Kidney glomerular epithelial cell (primary cell): Measurements from ENCODE around the gene MCM9.
"Not testable (repeated sequence)": the region's sequence is repeated elsewhere in the genome, so short reads cannot be mapped to it uniquely, and the experiment has no call there.

Source experiments
- DNase-seq: peaks from one replicate; lab custom pipeline; 2025; lab: John Stamatoyannopoulos, UW

MCM9 gene

DNA sequence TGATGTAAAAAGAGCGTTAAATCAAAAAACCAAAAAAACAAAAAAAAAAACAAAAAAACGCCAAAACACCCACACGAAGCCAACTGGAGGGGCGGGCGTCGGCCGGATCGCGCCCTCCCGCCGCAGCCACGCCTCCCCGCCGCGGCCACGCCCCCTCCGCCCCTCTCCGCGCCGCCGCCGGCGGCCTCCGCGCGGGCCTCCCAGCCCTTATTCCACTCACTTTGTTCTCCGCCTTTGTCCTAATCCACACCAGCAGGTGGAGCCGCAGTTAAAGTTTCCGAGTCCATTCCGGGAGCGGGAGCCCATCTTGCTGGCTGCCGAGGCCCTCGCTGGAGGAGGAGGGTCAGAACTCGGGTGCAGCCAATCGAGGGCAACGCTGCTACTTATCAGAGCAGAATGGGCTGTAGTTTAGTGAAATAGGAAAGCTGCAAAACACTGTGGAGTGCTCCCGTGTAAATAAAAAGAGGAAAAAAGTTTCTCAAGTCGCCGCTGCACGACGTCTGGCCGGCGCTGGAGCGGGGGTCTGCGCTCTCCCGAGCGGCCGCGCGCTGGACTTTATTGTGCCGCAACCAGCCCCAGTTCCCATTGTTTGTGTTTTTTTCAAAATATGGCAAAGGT, 41.0 kb downstream of the MCM9 start, which contains the start of gene ASF1A:
TSS of gene ASF1A (plus strand) at position 346 of the 618 bp plus-strand sequence. CDS start at position 608, 262 bp downstream.
- DNase-seq = peak; percentile 97

DNA sequence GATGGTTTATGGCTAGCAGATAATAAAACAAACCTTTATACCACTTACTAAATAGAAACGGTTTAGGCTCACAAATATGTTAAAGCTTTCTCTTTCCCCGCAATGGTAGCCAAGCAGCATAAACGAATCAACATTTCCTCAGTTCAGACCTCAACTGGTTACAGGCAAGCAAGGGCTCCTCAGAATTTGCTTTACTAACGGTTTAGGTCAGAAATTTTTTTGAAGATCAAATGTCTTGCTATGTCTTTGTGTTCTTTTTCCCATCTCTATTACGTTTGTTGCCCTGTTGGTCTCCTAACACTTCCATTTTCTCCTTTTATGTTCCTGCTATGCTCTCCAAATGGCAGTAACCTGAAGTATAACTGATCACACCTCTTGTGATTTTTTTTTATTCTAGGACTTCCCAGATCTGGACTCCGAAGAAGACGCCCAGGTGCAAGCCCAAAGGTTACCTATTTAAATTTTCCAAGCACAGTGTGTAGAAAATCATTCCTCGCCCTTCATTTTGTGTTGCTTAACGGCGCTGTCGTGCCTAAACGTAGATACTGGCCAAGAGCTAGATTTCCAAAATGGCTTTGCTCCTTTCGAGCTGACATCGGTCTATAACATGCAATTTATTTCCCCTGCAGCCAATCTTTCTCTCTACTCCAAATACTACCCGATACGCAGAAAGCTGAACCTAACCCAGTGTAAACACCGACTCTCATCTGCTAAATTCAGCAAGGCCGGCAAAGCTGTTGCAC, 41.7 kb downstream of the MCM9 start:
- peak; percentile 83 for DNase-seq

DNA sequence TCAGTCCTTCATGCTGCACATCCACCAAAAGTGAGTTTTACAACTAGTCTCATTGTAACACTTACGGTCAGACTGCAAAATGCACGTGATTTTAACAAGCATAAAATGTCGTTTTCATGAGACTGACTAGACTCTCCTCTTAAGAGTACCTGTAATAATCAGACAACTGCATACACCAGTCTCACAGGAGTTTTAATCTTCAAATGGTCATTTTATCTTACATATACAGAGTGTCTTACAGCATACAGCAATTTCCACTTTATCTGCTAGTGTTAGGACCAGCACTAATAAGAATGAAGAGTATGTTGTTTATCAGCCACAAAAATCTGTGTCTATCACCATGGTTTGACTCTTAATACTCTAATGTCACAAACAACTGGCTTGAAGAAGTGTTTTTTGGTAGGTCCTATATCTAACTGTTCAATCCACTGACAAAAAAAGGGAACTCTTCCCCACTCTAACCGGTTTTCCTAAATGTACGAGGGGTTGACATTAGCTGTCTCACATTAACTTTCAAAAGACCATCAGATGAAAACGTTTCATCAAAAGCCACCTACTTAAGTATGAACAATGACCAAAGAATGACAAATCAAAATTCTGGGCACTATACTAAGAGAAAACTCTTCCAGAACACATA, 42.5 kb downstream of the MCM9 start:
- peak; percentile 45 for DNase-seq

DNA sequence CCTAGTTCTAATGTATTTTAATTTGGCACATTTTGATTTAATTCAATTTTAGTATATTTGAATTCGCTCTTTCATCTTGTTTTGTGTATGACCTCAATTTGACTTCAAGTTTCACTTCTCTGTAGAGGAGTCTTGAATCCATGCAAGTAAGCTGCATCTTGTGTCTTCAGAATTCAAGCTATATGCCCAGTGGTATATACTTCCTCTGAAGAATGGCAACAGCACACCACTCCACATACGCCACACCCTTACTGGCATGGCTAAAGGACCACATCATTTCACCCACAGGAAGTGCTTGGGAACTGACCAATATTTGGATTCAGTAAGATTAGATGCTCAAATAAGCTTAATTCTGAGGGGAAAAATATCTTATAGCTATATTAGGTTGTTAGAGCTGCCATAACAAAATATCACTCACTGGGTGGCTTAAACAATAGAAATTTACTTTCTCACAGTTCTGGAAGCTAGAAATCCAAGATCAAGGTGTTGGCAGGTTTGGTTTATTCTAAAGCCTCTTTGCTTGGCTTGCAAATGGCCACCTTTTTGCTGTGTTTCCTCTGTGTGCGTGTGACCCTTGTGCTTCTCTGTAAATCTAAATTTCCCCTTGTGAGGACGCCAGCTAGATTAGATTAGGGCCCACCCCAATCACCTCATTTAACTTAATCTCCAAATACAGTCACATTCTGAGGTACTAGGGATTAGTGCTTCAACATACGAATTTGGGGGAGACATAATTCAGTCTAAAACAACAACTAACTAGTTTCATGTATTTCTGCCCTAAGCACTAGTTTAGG, 43.8 kb downstream of the MCM9 start:
- DNase-seq = no peak

DNA sequence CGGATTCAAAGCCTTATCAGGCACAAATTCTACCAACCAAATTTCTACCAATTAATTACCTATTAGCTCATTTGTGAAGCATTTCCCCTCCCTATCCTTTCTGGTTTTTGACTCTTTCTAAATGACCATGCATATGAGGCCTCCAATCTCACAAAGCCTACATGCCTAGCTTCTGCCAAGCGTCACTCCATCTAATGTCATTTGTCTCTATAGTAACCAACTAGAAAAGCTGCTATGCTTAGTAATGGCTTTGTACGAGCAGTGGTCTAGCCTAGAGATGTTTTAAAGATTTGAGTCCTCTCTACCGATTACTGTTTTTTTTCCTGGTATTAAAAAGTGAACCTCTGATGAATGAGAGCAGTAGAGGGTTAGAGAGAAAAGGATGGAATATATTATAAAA, 45.8 kb downstream of the MCM9 start:
- no peak for DNase-seq

DNA sequence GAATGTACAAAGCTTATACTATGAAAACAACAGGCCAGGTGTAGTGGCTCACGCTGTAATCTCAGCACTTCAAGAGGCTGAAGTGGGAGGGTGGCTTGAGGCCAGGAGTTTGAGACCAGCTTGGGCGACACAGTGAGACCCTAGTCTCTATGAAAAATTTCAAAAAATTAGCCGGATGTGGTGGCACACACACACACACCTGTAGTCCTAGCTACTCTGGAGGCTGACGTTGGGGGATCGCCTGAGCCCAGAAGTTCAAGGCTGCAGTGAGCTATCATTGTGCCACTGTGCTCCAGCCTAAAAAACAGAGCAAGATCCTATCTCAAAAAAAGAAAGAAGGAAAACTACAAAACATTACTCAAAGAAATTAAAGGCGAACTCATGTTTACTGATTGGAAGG, 48.3 kb downstream of the MCM9 start:
- DNase-seq = no peak

DNA sequence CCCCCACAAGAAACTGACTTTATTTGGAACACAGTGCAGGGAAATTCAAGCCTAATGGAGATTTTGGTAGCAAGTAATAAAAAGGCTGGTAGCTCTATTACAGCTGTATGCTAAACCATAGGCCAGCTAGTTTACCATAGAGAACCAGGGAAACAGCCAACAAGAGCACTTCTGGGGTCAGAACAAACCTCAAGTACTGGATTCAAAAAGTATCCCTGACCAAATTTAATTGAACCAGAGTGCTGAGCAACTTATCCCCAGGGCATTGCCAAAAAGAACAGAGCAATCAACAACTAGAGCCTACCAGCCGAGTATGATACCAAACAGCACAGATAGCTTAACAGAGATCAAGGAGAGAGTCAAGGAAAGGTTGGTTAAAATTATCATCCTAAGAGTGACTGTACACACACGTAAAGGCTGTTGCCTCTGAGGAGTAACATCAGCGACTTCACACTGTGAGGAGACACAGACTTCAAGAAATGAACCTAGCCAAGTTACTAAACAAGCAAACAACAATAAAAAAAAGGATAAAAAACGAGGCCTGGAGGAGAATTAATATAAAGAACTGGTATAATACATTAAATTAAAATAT, 52.5 kb downstream of the MCM9 start:
- DNase-seq = no peak

DNA sequence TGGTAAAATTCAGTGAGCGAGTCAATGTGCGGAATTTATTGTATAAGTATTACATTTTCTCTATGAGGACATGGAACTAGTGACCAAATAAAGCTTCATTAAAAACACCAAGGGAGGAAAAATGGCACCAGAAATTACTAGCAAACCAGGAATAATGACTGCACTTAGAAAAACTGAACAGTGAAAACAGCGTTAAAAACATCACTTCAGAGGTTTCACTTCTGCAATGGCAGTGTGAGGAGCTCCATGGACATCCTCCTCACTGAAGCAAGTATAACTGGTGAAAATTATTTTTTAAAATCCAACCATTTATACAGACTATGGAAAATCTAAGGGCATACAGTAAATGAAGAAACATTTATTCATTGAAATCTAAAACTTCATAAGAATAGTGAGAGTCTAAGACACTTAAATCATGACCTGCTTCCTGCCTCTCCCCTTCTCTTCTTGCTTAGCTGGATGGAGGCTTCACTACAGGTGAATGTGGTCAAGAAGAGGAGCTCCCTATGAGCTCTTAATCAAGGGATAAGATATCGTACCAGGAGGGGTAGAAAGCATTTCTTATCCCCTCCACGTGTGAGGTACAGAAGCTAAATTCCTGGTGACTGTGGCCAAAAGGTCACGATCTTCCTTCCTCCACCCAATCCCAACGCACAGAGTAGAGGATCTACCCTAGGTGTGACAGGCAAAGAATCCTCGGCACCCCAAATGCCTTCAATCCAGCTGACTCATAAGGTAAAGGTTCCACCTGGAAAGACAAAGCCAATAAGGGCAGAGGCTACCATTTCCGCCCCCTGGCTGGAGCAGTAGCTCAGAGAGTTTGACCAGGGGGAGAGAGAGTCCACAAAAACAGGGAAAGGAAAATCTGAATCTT, 53.3 kb downstream of the MCM9 start:
- no peak for DNase-seq

DNA sequence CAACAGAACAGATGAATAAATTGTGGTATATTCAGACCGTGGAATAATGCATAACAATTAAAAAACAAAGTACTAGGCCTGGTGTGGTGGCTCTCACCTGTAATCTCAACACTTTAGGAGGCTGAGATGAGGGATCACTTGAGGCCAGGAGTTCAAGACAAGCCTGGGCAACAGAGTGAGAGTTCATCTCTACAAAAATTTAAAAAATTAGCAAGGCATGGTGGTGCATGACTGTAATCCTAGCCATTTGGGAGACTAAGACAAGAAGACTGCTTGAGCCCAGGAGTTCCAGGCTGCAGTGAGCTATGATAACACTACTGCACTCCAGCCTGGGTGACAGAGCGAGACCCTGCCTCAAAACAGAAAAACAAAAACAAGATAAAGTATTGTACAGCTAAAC, 57.2 kb downstream of the MCM9 start:
- DNase-seq = no peak

DNA sequence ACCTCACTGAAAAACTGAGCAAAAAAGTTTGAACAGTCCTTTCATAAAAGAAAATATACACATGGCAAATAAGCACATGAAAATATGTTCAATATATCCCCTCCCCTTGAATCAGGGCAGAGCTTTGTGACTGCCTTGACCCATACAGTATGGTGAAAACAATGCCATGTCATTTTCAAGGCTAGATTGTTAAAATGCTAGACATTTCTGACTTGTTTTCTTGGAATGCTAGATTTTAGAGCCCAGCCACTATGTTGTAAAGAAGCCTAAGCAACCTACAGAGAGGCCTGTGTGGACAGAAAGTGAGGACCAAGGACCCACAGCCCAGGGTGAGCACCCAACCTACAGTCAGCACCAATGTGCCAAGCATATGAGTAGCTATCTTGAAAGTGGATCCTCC, 58.1 kb downstream of the MCM9 start:
- DNase-seq = no peak

DNA sequence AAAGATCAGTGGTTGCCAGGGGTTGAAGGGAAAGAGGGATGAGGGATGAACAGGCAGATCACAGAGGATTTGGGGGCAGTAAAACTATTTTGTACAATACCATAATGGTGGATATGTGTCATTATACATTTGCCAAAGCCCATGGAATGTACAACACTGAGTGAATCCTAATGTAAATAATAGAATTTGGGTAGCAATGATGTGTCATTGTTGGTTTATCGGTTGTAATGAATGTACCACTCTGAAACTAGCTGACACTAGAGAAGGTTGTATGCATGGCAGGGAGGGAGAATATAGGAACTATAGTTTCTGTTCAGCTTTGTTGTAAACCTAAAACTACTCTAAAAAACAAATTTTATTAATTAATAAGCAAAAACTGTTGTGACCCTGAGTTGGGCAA, 58.8 kb downstream of the MCM9 start:
- DNase-seq = no peak

DNA sequence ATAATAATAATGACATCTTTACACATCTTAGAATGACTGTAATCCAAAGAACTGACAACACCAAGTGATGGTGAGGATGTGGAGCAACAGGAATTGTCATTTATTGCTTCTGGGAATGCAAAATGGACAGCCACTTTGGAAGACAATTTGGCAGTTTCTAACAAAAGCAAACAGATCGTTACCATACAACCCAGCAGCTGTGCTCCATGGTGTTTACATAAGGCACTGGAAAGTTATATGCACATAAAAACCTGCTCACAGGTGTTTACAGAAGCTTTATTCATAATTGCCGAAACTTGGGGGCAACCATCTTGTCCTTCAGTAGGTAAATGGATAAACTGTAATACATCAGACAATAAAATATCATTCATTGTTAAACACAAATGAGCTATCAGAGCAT, 59.3 kb downstream of the MCM9 start:
- DNase-seq = no peak

DNA sequence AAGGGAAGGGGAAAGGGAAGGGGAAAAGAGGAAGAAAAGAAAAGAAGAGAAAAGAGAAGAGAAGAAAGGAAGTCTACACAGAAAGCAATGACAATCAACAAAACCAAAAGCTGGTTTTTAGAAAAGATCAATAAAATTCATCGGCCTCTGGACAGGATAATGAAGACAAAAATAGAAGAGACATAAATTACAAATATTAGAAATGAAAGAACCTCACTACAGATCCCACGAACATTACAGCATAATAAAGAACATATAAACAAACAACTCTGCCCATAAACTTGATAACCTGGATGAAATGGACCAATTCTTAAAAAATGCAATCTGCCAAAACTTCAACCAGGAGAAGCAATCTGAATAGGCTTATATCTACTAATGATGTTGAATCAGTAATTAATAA, 61.7 kb downstream of the MCM9 start:
- no peak for DNase-seq

DNA sequence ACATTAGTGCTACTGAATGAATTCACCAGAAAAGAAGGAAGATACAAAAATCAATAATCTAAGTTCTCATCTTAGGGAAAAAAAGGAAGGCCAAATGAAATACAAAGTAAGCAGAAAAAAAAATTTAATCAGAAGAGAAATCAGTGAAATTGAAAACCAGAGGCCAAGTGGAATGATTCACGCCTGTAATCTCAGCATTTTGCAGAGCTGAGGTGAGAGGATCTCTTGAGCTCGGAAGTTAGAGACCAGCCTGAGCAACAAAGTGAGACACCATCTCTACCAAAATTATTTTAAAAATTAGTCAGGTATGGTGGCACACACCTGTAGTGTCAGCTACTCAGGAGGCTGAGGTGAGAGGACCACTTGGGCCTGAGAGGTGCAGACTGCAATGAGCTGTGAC, 62.2 kb downstream of the MCM9 start:
- no peak for DNase-seq

DNA sequence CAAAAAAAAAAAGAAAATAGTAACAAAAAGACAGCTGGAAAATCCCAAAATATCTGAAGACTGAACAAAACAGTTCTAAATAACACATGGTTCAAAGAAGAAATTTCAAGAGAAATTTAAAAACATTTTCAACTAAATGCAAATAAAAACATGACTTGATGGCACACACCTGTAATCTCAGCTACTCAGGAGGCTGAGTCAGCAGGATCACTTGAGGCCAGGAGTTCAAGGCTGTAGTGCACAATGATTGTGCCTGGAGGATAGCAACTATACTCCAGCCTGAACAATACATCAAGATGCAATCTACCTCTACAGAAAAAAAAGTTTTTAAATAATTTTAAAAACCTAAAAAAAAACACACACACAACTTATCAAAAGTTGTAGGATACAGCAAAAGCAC, 62.6 kb downstream of the MCM9 start:
- DNase-seq = no peak

DNA sequence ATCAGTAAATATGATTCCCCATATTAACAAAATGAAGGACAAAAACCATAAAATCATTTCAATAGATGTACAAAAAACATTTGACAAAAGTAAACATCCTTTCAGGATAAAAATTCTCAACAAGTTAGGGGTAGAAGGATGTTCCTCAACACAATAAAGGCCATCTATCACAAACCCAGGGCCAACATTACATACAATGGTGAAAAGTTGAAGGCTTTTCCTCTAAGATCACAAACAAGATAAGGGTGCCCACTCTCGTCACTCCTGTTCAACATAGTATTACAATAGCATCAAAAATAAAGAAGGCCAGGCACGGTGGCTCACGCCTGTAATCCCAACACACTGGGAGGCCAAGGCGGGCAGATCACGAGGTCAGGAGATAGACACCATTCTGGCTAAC, 63.6 kb downstream of the MCM9 start:
- no peak for DNase-seq

DNA sequence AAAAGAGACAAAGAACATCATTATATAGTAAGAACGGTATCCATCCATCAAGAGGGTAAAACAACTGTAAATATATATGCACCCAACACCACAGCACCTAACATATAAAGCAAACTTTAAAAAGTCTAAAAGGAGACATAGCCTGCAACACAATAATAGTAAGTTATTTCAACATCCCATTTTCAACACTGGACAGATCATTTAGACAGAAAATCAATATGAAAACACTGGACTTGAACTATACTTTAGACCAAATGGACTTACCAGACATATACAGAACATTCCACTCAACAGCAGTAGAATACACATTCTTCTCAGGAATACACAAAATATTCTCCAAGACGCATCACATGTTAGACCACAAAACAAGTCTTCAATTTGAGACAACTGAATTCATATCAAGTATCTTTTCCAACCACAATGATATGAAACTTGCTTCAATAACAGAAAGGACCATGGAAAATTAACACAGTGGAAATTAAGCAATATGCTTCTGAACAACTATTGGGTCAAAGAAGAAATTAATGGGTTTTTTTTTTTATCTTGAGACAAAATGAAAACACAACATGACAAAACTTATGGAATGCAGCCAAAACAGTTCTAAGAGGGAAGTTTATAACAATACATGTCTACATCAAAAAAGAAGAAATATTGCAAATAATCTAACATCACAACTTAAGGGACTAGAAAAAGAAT, 64.9 kb downstream of the MCM9 start:
- no peak for DNase-seq

DNA sequence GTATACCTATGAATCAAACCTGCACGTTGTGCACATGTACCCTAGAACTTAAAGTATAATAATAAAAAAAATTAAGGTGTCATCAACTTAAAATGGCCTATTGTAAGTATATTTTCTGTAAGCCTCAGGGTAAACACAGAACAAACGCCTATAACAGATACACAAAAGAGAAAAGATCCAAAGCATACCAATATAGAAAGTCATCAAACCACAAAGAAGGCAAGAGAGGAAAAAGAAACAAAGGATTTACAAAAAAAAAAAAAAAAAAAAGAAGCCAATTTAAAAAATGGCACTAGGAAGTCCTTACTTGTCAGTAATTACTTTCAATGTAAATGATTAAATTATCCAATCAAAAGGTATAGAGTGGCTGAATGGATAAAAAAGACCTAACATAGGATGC, 65.6 kb downstream of the MCM9 start:
- peak; percentile 20 for DNase-seq

DNA sequence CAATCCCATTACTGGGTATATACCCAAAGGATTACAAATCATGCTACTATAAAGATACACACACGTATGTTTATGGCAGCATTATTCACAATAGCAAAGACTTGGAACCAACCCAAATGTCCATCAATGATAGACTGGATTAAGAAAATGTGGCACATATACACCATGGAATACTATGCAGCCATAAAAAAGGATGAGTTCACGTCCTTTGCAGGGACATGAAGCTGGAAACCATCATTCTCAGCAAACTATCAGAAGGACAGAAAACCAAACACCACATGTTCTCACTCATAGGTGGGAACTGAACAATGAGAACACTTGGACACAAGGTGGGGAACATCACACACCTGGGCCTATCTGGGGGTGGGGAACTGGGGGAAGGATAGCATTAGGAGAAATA, 66.1 kb downstream of the MCM9 start:
- not testable (repeated sequence) for DNase-seq

DNA sequence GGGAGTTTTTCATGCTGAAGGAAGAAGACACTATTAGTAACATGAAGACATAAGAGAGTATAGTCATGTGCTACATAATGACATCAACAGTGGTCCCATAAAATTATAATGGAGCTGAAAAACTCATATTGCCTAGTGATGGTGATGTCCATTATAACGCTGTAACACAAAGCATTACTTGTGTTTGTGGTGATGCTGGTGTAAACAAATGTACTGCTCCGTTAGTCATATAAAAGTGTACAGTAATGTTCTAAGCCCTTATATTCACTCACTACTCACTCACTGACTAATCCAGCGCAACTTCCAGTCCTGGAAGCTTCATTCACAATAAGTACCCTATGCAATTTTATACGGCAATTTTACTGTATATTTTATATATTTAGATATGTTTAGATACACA, 67.8 kb downstream of the MCM9 start:
- DNase-seq = no peak

DNA sequence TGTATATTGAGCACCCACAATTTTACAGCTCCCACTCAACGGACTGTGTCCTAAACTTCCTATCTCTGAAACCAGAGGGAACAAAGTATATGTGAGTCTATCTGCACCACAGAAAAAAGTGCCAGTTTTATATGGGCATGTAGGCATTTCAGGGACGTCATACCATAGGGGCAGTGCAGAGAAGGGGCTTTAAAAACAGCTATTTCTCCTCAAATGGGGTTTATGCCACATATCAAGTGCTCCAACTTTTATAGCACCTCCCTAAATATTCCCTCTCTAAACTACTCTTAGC, 69.9 kb downstream of the MCM9 start:
- DNase-seq = no peak
